GM19239 (cell line): ENCODE results near the gene KBTBD13.
A peak's percentile ranks its signal among the peaks of the same experiment; 100 is the strongest.

Experiments used
- DNase-seq: peaks from one replicate; pipeline ENCODE4 v3.0.0; 2011; ENCODE audit warnings: low spot score; ENCODE audit not compliant: insufficient read length
- FAIRE-seq: peaks from 2 replicates; lab custom pipeline; 2011; peaks lifted over from hg19 to GRCh38; lab: Jason Lieb, UNC

KBTBD13 gene

DNA sequence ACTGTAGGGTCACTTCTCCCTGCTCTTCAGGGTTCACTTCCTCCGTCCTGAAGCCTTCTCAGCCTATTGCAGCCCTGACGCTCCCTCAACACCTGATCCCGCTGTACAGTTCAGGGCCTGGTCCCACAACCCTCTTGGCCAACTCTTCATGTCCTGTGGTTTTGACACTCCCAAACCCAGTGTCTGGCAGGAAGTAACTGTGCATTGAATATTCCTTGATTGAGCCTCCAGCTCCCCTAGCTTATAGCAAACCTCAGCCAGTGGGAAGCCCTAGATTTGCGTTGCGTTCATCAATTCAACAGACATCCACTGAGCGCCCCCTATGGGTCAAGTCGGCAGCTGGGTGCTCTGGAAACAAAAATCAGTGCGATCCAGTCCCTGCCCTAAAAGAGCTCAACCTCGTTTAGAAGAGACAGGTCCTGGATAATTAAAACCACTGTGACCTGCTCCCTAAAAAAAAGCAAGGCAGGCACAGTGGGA lies 24.9 kb downstream of the KBTBD13 start:
- FAIRE-seq: no peak
- peak; percentile 72 for DNase-seq

DNA sequence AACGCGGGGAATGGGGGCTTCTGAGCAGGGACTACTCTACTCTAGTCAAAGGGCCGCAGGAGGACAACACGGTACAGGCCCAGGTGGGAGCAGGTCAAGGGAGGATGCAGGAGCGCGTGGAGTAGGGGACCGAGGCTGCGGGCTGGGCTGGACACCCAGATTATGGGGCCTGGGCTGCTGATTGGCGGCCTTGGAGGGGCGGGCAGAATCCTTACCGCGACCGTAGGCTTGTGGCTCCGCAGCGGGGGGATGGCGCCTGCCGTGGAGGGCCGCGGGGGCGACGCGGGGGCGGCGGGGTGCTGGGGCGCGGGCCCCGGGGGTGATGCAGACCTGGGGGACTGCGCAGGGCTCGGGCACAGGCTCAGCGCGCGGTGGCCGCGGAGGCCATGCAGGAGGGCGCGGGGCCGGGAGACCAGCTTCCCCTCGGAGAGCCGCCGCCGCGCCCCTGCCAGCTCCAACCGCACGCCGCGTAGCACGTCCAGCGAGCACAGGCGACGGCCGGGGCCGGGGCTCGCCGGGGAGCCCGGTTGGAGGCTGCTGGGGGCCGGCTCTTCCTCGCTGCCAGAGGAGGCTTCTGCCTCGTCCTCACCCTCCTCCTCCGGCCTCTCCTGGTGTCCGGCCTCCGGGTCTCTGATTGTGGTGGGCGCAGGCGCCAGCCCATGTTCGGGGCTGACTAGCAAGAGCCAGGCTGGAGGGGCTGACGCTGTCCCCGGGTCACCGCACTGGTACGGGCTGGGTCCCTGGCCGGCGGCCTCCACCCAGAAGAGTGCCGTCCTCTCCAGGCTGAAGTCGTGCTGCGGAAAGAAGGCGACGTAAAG lies 25.6 kb downstream of the KBTBD13 start:
- DNase-seq (no peak), FAIRE-seq (no peak)

DNA sequence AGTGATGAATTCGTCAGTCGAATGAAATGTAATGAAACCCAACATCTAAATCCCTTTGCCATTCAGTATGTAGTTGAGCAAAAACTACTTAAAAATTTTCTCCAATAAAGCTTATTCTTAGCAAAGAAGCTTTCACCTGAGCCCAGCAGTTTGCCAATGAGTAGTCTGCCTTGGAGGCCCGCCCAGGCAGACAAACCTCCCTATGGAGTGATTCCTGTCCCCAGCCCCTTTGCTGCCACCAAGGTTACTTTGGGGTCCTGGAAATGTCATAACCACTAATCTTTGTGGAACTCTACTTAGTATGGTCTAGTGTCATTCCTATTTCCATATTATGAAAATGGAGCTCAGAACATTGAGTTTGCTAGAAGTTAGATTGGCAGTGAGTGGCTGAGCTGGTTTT lies 26.4 kb downstream of the KBTBD13 start:
- FAIRE-seq (no peak), DNase-seq (no peak)

DNA sequence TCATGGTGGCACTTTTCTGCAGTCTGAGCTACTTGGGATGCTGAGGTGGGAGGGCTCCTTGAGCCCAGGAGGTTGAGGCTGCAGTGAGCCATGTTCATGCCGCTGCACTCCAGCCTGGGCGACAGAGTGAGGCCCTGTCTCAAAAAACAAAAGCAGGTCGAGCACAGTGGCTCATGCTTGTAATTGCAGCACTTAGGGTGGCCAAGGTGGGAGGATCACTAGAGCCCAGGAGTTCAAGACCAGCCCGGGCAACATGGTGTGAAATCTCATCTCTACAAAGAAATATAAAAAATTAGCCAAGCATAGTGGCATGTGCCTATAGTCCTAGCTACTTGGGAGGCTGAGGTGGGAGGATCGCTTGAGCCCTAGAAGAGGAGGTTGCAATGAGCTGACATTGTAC lies 28.5 kb downstream of the KBTBD13 start:
- FAIRE-seq: no peak

DNA sequence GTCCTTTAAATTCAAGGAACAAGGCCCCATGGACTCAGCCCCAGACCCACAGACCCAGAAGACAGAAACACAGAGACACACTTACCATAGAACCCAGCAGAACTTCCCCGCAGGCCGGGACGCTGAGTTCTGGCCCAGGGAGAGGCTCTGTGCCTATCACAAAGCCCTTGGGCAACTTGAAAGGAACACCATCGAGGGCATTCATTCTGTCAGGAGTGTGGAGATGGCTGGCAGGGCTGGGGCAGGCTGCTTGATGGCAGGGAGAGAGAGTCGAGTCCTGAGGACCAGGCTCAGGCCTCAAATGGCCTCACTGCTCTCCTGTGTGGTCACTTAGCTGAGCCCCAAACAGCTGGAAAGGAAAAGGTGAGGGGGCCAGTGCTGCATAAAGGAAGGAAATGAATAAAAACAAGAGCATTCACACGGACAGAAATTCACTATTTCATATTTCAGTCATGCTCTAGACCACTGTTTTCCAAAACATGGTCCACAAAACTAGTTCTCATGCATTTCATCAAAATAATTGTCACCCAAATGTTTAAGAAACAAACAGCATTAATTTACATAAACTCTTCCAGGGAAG lies 29.6 kb downstream of the KBTBD13 start:
- no peak for FAIRE-seq
- DNase-seq: no peak

More for the DNA sequence above, 28.5 kb downstream of the KBTBD13 start:
- DNase-seq: no peak

DNA sequence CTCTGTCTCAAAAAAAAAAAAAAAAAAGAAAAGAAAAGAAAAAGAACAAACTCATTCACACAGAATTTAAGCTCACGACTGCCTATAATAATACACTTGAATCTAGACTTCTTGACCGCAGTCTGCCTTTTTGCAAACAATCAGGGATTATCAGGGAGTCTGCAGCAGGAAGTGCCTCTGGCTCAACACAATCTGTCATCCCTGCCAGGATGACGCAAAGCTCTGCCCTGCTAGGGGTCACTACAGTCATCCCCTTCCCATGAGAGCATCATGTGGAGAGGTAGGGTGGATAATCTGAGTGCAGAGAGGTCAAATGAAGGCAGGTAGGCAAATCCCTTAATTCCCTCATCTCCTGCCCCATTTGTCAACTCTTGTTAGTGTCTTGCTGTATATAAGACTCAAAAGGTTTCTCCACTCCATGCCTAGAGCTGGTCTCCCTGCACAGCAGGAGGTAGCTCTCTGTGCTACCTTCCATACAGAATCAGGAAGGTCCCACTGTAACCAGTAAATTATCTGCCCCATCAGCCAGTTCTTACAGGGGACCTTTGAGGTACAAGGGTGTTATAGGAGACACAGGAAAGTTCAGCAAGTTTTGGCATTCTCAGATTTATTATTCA lies 34.2 kb downstream of the KBTBD13 start:
- DNase-seq (no peak), FAIRE-seq (no peak)

DNA sequence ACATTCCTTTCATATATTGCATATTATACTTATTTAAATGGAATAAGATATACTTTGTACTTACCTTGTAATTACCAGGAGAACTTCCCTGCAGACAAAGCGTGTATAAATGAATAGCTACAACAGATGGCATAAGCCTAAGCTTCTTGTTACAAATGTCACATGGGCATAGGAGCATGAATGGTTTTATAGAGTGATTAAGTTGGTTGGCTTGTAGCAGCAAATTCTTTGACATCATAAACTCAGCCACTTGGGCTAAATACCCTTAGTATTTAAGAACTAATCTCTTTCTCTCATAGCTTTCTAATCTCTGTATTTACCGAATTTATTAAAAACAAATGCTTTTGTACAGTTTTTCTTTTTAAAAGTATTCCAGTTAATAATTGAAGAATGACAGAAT lies 38.5 kb downstream of the KBTBD13 start, which contains the start of gene UBAP1L:
TSS of gene UBAP1L (minus strand) at position 115 of the 400 bp plus-strand sequence. CDS start 8,985 bp downstream, outside the sequence.
- FAIRE-seq (no peak), DNase-seq (no peak)

DNA sequence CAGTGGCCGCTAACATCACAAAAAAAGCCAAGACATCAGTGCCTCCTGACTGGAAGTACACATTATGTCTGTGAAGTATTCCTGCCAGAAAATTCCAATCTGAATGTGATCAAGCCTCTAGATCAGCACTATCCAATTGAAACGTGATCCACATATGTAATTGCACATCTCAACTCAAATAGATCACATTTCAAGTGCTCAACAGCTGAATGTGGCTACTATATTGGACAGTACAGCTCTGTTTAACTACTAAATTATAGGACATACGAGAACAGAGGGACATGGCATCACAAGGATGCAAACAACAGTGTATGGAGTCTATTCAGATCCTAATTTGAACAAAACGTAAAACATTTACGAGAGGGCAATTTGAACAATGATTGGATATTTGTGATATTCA lies 39.0 kb downstream of the KBTBD13 start:
- FAIRE-seq: no peak
- DNase-seq: no peak
